CD4-positive, alpha-beta T cell treated with Interferon alpha-2 for 1 hour (primary cell): ENCODE data around the gene VBP1.
"Not testable (repeated sequence)": the region's sequence is repeated elsewhere in the genome, so short reads cannot be mapped to it uniquely, and the experiment has no call there.

Experiments
- DNase-seq, 2 donors: peaks; one replicate each; pipeline ENCODE4 v3.0.0-alpha.2; 2020 to 2022

The VBP1 gene

DNA sequence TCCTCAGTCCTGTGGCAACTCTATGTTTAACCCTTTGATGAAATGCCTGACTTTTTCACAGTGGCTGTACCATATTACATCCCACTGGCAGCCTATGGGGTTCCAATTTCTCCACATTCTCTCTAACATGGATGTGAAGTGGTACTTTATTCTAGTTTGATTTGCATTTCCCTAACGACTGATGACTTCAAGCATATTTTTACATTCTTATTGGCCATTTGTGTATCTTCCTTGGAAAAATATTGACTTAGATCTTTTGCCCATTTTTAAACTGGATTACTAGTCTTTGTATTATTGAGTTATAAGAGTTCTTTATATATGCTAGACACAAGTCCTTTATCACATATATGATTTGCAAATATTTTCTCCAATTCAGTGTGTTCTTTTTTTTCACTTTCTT lies 50.2 kb downstream of the VBP1 start:
- no peak for DNase-seq

DNA sequence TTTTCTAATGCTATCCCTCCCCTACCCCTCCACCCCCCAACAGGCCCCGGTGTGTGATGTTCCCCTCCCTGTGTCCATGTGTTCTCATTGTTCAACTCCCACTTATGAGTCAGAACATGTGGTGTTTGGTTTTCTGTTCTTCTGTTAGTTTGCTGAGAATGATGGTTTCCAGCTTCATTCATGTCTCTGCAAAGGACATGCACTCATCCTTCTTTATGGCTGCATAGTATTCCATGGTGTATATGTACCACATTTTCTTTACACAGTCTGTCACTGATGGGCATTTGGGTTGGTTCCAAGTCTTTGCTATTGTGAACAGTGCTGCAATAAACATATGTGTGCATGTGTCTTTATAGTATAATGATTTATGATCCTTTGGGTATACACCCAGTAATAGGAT lies 51.7 kb downstream of the VBP1 start:
- DNase-seq = not testable (repeated sequence)

DNA sequence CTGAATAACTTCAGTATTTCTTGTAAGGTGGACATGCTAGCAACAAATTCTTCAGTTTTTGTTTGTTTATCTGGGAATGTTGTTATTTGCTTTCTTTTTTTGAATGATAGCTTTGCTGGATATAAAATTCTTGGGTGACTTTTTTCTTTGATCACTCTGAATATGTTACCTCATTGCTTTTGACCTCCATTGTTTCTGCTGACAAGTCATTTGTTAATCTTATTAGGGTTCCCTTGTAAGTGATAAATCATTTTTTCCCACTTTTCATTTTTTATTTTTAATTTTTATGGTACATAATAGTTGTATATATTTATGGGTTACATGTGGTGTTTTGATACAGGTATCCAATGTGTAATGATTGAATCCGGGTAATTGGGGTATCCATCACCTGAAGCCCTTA lies 54.7 kb downstream of the VBP1 start:
- DNase-seq = no peak

DNA sequence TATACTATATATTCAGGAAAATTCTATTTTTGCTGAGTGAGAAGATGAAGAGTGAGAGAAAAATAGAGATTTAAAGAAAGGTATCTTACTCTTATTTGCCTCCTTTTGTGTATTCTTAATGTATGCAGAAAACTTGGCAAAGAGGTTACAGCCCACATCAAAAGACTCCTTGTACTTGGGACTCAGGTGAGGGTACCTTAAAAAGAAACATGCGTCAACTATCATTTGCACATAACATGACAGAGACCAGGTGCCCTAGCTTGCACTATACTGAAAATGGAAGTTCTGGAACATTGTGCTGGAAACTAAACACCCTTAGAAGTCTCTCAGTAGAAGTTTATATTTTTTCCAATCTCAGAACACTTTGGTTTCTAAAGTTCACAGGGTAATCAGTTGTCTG lies 63.6 kb downstream of the VBP1 start:
- no peak for DNase-seq
